K562 (cell line): ENCODE measurements around the gene NEK1. TPM values are rescaled to one million over a fixed set of nuclear protein-coding genes. Genes with fewer than 3 reads are reported as not detected.
A peak's percentile ranks its signal among the peaks of the same experiment; 100 is the strongest.

Experiments
- BRD9 ChIP-seq: fragments of 450-650 bp; IDR thresholded peaks from 2 replicates; pipeline ENCODE4 v1.6.1; 2018; ENCODE audit warnings: low read depth; ENCODE audit not compliant: partially characterized antibody
- CREB5 ChIP-seq: fragments of 250-450 bp; sonication (Bioruptor Pico); IDR thresholded peaks from 2 replicates; pipeline ENCODE4 v1.5.0; 2020; ENCODE audit warnings: mild to moderate bottlenecking
- E2F8 ChIP-seq: fragments of 450-650 bp; IDR thresholded peaks from 2 replicates; pipeline ENCODE4 v1.7.1; 2018; ENCODE audit warnings: mild to moderate bottlenecking, low read depth; ENCODE audit not compliant: partially characterized antibody
- ETV5 ChIP-seq: sonication (generic); formaldehyde crosslinking; IDR thresholded peaks from 2 replicates; pipeline ENCODE4 v1.4.0; 2020; ENCODE audit warnings: low read depth, mild to moderate bottlenecking, missing genetic modification reagents
- HDAC8 ChIP-seq: fragments of 450-650 bp; IDR thresholded peaks from 2 replicates; pipeline ENCODE4 v1.6.1; 2016; ENCODE audit warnings: mild to moderate bottlenecking, missing genetic modification characterization, moderate library complexity, missing compliant biosample characterization
- NR2C1 ChIP-seq, 2 experiments: fragments of 450-650 bp; IDR thresholded peaks; 2 replicates each; pipeline ENCODE4 v1.6.1; 2017; ENCODE audit warnings: mild to moderate bottlenecking in 2 of 2, antibody characterized with exemption in 1 of 2, inconsistent platforms in 1 of 2, missing compliant biosample characterization in 1 of 2, missing genetic modification characterization in 1 of 2
- PHB ChIP-seq: fragments of 250-450 bp; sonication (Bioruptor Pico); IDR thresholded peaks from 2 replicates; pipeline ENCODE4 v1.5.0; 2021
- PHF21A ChIP-seq: fragments of 450-650 bp; IDR thresholded peaks from 2 replicates; pipeline ENCODE4 v1.6.1; 2017; ENCODE audit warnings: low read depth, borderline replicate concordance
- PURB ChIP-seq: sonication (generic); formaldehyde crosslinking; IDR thresholded peaks from 2 replicates; pipeline ENCODE4 v1.9.0; 2021; ENCODE audit warnings: low read depth, mild to moderate bottlenecking, missing genetic modification reagents
- RUNX1 ChIP-seq: sonication (generic); IDR thresholded peaks from 2 replicates; pipeline ENCODE4 v1.6.1; 2016; ENCODE audit warnings: antibody characterized with exemption, low read depth
- THAP7 ChIP-seq: fragments of 250-450 bp; sonication (Bioruptor Pico); IDR thresholded peaks from 2 replicates; pipeline ENCODE4 v1.5.0; 2021
- USF2 ChIP-seq: sonication (generic); formaldehyde crosslinking; IDR thresholded peaks from 2 replicates; pipeline ENCODE4 v1.5.0; 2020; ENCODE audit warnings: missing genetic modification reagents
- ZBTB11 ChIP-seq, 3 experiments: fragments of 200-800 bp in 1 of 3; fragments of 250-450 bp in 1 of 3; fragments of 450-650 bp in 1 of 3; sonication (Bioruptor Pico) in 1 of 3; sonication (Bioruptor generic) in 1 of 3; formaldehyde crosslinking in 1 of 3; IDR thresholded peaks; 2 replicates each; pipeline versions ENCODE4 v1.6.1 to v1.8.0; 2016 to 2022; ENCODE audit warnings: mild to moderate bottlenecking in 2 of 3, missing genetic modification characterization in 2 of 3, missing compliant biosample characterization in 1 of 3, moderate library complexity in 1 of 3
- ZNF224 ChIP-seq: sonication (generic); formaldehyde crosslinking; IDR thresholded peaks from 2 replicates; pipeline ENCODE4 v1.8.0; 2022; ENCODE audit warnings: mild to moderate bottlenecking, missing genetic modification reagents
- ZNF780A ChIP-seq: fragments of 250-450 bp; sonication (Bioruptor Pico); IDR thresholded peaks from 2 replicates; pipeline ENCODE4 v1.5.0; 2021; ENCODE audit warnings: mild to moderate bottlenecking
- ZNF79 ChIP-seq: fragments of 250-450 bp; sonication (Bioruptor Pico); IDR thresholded peaks from 2 replicates; pipeline ENCODE4 v1.4.0; 2020; ENCODE audit warnings: low read depth, mild to moderate bottlenecking, moderate library complexity
- polyA plus RNA-seq, 8 experiments: library from polyadenylated mRNA; depleted of rRNA in 4 of 8; stranded (reverse) in 5 of 8; unstranded in 3 of 8; fragments of >200 nt; fragmentation: Nextera tagmentation in 2 of 8; fragmentation: Illumina TruSeq in 1 of 8; extraction: Ambion mirVana in 2 of 8; extraction: Trizol in 1 of 8; gene quantifications; 2 replicates each; pipeline versions ENCODE4 v1.2.1 to v1.2.3, GENCODE V29; 2011 to 2014; ENCODE audit warnings: inconsistent platforms in 1 of 8, missing spikeins in 1 of 8
- total RNA-seq, 7 experiments: library from RNA; depleted of rRNA in 6 of 7; stranded (reverse); fragments of >200 nt in 6 of 7; fragmentation: Illumina TruSeq in 2 of 7; extraction: Trizol in 2 of 7; gene quantifications; 2 replicates each; pipeline versions ENCODE4 v1.2.1 to v1.2.3, GENCODE V29; 2011 to 2021; ENCODE audit warnings: low replicate concordance in 1 of 7

The NEK1 gene
- total and polyA plus RNA-seq, 9 of the 15 experiments (the other 6 are each of a cell fraction or from before 2014, with no cell fraction given) = 6.2 to 15.7 (median 10.3) TPM

GRCh38 chr4:169619958-169620879 is 7.8 kb upstream of the NEK1 start, which contains the start of gene CLCN3 (continued):
- TF ChIP-seq NR2C1 (IDR thresholded peaks at IDR 0.05) (peak; percentile 62), NR2C1 (tag; IDR thresholded peaks at IDR 0.05) (peak; percentile 72; the same call in 1 of the 2 replicates), PHF21A (0 out of 2 replicates have a peak, but pooled peaks have one; percentile 38), PHB (no peak), E2F8 (peak; percentile 69), ZBTB11 (CRISPR knock-in tag; IDR thresholded peaks at IDR 0.05) (peak in 1 of 3 experiments; percentile 35; a peak in 2 of 6 replicates), CREB5 (no peak), ZNF780A (no peak), RUNX1 (0 out of 2 replicates have a peak, but pooled peaks have one; percentile 51), HDAC8 (tag) (no peak; the same call in 1 of the 2 replicates), THAP7 (CRISPR knock-in tag) (no peak), PURB (no peak), ZNF224 (CRISPR knock-in tag) (no peak), USF2 (CRISPR knock-in tag) (no peak), ETV5 (CRISPR knock-in tag) (peak; percentile 50), BRD9 (peak; percentile 85), ZNF79 (CRISPR knock-in tag) (no peak)
